Endothelial cell of umbilical vein (primary cell): ENCODE measurements around the gene KIF23. TPM values are rescaled to one million over a fixed set of nuclear protein-coding genes. Genes with fewer than 3 reads are reported as not detected.

Source experiments
- BruUV-seq: library from RNA; stranded (reverse); fragments of 400-500 nt; replicated peaks from 2 replicates; lab custom pipeline; 2021; lab: Mats Ljungman, UMichigan
- CTCF ChIA-PET: fragments of 300-600, 350-600 bp; sonication (Branson Sonifier 250); formaldehyde crosslinking; loops from one replicate; lab custom pipeline; 2021; ENCODE audit warnings: antibody characterized with exemption, inconsistent platforms; lab: Charles Lee
- POLR2A ChIA-PET: fragments of 300-600, 350-600 bp; sonication (Branson Sonifier 250); formaldehyde crosslinking; loops from one replicate; lab custom pipeline; 2021; ENCODE audit warnings: antibody characterized with exemption, inconsistent platforms; lab: Charles Lee
- DNase-seq: peaks from one replicate; pipeline ENCODE4 v3.0.0-alpha.2; 2011; ENCODE audit warnings: low read depth, low spot score
- FAIRE-seq: peaks from 2 replicates; lab custom pipeline; 2011; peaks lifted over from hg19 to GRCh38; lab: Jason Lieb, UNC
- H2AFZ ChIP-seq: 2 replicates; pipeline ENCODE4 v1.6.0; 2012; ENCODE audit warnings: low read depth, low read length, control low read depth, inconsistent platforms
- H3K27ac ChIP-seq: 2 replicates; pipeline ENCODE4 v1.5.1; 2011; ENCODE audit warnings: low read depth, mild to moderate bottlenecking, control low read depth, low read length, moderate library complexity; ENCODE audit not compliant: insufficient read depth
- H3K27me3 ChIP-seq, 2 experiments: 2 replicates each; pipeline versions ENCODE4 v1.6.0 to v1.6.1; 2011; ENCODE audit warnings: low read length in 2 of 2, mixed read lengths in 1 of 2; ENCODE audit not compliant: control insufficient read depth in 2 of 2, insufficient read depth in 2 of 2
- H3K36me3 ChIP-seq, 2 experiments: 2 replicates in 1 of 2; 3 replicates in 1 of 2; pipeline ENCODE4 v1.5.1; 2011; ENCODE audit warnings: low read length in 2 of 2, mild to moderate bottlenecking in 1 of 2, moderate library complexity in 1 of 2; ENCODE audit not compliant: control insufficient read depth in 2 of 2, insufficient read depth in 2 of 2; ENCODE audit errors: extremely low read depth in 1 of 2
- H3K4me1 ChIP-seq: 3 replicates; pipeline ENCODE4 v1.5.1; 2011; ENCODE audit warnings: mild to moderate bottlenecking, low read length; ENCODE audit not compliant: control insufficient read depth, insufficient read depth; ENCODE audit errors: extremely low read depth
- H3K4me2 ChIP-seq: 2 replicates; pipeline ENCODE4 v1.6.1; 2011; ENCODE audit warnings: low read length, control low read depth, mixed read lengths; ENCODE audit not compliant: insufficient read depth
- H3K4me3 ChIP-seq, 3 experiments: fragments of 200-600 bp in 1 of 3; sonication (generic), shearing (Covaris generic) in 1 of 3; replicated peaks in 1 of 3; 2 replicates each; pipeline ENCODE4 v1.5.1; 2011 to 2016; ENCODE audit warnings: control low read depth in 3 of 3, low read length in 3 of 3, mild to moderate bottlenecking in 2 of 3, inconsistent platforms in 1 of 3, low read depth in 1 of 3, moderate library complexity in 1 of 3; ENCODE audit not compliant: insufficient read depth in 1 of 3
- H3K79me2 ChIP-seq: 2 replicates; pipeline ENCODE4 v1.6.0; 2012; ENCODE audit warnings: low read length, inconsistent platforms; ENCODE audit not compliant: control insufficient read depth, insufficient read depth
- H3K9ac ChIP-seq: replicated peaks from 2 replicates; pipeline ENCODE3; 2011; ENCODE audit warnings: low read length, control low read depth; ENCODE audit not compliant: insufficient read depth; ENCODE audit errors: extremely low read depth
- H3K9me1 ChIP-seq: replicated peaks from 3 replicates; pipeline ENCODE4 v1.6.0; 2011; ENCODE audit warnings: mild to moderate bottlenecking, low read length; ENCODE audit not compliant: control insufficient read depth, insufficient read depth; ENCODE audit errors: extremely low read depth
- H3K9me3 ChIP-seq: replicated peaks from 2 replicates; pipeline ENCODE4 v1.5.1; 2012; ENCODE audit warnings: low read length, inconsistent platforms; ENCODE audit not compliant: control insufficient read depth, insufficient read depth
- H4K20me1 ChIP-seq: replicated peaks from 2 replicates; pipeline ENCODE3; 2011; ENCODE audit warnings: mild to moderate bottlenecking, low read length; ENCODE audit not compliant: control insufficient read depth, insufficient read depth; ENCODE audit errors: extremely low read depth
- EZH2 ChIP-seq: IDR thresholded peaks from 2 replicates; pipeline ENCODE4 v1.6.1; 2012; ENCODE audit warnings: borderline replicate concordance, low read depth, mild to moderate bottlenecking, moderate library complexity, low read length, inconsistent platforms; ENCODE audit not compliant: severe bottlenecking
- FOS ChIP-seq: IDR thresholded peaks from 2 replicates; pipeline ENCODE4 v1.6.1; 2011; ENCODE audit warnings: mild to moderate bottlenecking, low read length, moderate library complexity, borderline replicate concordance; ENCODE audit not compliant: insufficient read depth
- GATA2 ChIP-seq: IDR thresholded peaks from 2 replicates; pipeline ENCODE4 v1.7.0; 2011; ENCODE audit warnings: low read depth, mild to moderate bottlenecking, moderate library complexity, mixed read lengths, low read length; ENCODE audit not compliant: insufficient read length, insufficient read depth
- MYC ChIP-seq: IDR thresholded peaks from one replicate; pipeline ENCODE4 v1.6.1; 2011; ENCODE audit warnings: mild to moderate bottlenecking, low read depth, low read length
- POLR2AphosphoS5 ChIP-seq: IDR thresholded peaks from 2 replicates; pipeline ENCODE4 v1.6.1; 2012; ENCODE audit warnings: low read depth, mild to moderate bottlenecking, control low read depth, low read length, moderate library complexity; ENCODE audit not compliant: insufficient read depth
- dilution Hi-C: fragments of 300-500 bp; cut with MboI; formaldehyde crosslinking; loops from one replicate; pipeline ENCODE4 v1.15.0; 2019; ENCODE audit warnings: low sequenced_read_pairs; ENCODE audit not compliant: extremely low pct_ligation_motif_present
- intact Hi-C: fragments of 100-400 bp; cut with micrococcal nuclease; formaldehyde crosslinking; loops from one replicate; pipeline ENCODE4 v1.10.0; 2022
- polyA plus RNA-seq, 4 experiments: library from polyadenylated mRNA; depleted of rRNA in 3 of 4; stranded (reverse) in 3 of 4; unstranded in 1 of 4; fragments of >200 nt; gene quantifications; 2 replicates each; pipeline versions ENCODE4 v1.2.1 to v1.2.3, GENCODE V29; 2011 to 2012; ENCODE audit warnings: missing spikeins in 1 of 4
- total RNA-seq: library from RNA; stranded (reverse); gene quantifications from 2 replicates; pipeline ENCODE4 v1.2.3, GENCODE V29; 2021
- TF ChIP-seq, protein P1 (sequence below): IDR thresholded peaks from 2 replicates; pipeline ENCODE4 v1.6.1; 2011; ENCODE audit not compliant: insufficient read depth, insufficient read length

The KIF23 gene
- total and polyA plus RNA-seq, 2 donors (not counting 3 experiments of a cell fraction or from before 2014, with no cell fraction given): 25.4 to 64.7 TPM

DNA sequence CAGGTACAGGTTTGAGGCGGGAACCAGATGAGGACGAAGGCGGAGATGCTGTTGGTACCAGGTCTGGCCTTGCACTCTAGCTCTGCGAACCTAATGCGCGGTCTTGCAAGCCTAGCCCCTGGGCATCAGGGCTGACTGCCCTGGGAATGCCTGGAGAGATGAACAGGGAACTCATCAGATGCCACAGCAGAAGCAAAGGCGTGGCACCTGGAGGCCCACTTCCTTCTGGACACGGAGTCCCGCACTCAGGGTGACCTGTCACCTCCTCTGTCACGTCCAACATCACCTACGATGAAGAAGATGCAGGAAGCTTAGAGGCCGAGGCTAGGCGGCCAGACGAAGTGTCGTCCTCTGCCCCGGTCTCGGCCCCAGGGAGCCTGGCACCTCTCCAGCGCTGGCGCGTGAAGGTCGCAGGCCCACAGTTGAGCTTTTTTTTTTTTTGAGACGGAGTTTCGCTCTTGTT, 47.9 kb downstream of the KIF23 start:
- Histone ChIP-seq H2AFZ (peak overlapping the region; percentile 44), H3K4me1 (peaks cover 8% of the 10 kb centered on the region), H4K20me1 (no peaks in the 10 kb centered on the region), H3K9me1 (no peaks in the 10 kb centered on the region), H3K4me3 (peak overlapping the region in 1 of 3 experiments; percentile 33), H3K27me3 (no peaks in the 10 kb centered on the region), H3K27ac (no peak overlapping the region), H3K36me3 (peaks cover 2 to 3% of the 10 kb centered on the region in 2 experiments), H3K9ac (no peak overlapping the region), H3K4me2 (peak overlapping the region; percentile 5), H3K9me3 (no peaks in the 10 kb centered on the region), H3K79me2 (no peaks in the 10 kb centered on the region)
- TF ChIP-seq MYC: no peak
- no peak for TF ChIP-seq POLR2AphosphoS5
- TF ChIP-seq FOS: no peak
- TF ChIP-seq, protein P1, sequence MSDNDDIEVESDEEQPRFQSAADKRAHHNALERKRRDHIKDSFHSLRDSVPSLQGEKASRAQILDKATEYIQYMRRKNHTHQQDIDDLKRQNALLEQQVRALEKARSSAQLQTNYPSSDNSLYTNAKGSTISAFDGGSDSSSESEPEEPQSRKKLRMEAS: no peak
- TF ChIP-seq EZH2: no peak
- TF ChIP-seq GATA2: no peak
- DNase-seq (no peak), FAIRE-seq (no peak)
- CTCF ChIA-PET: interaction anchor here (0.6 to 1.8 kb wide), 11 partner anchors 9 to 618 kb away, joined by 3 to 30 read pairs (median 4); partner anchors contain the start of gene RPLP1
- POLR2A ChIA-PET: interaction anchor here (0.7 to 1.8 kb wide), 2 partner anchors 9 to 1043 kb away, joined by 3 to 44 read pairs; partner anchors contain the start of gene RPLP1
- dilution Hi-C loops (no loop called here), intact Hi-C loops (loop anchor here (1.0 to 5.0 kb wide), 2 partner anchors 10 to 635 kb away; partner anchors contain the start of genes RPLP1 and TLE3)
- no TSS peak for BruUV-seq
